NCI-H524 treated with DMSO at 0.1 percent for 48 hours (cell line): ENCODE measurements around the gene BLOC1S1.

Experiments used
- DNase-seq: peaks from one replicate; lab custom pipeline; 2025; lab: John Stamatoyannopoulos, UW

Gene BLOC1S1

DNA sequence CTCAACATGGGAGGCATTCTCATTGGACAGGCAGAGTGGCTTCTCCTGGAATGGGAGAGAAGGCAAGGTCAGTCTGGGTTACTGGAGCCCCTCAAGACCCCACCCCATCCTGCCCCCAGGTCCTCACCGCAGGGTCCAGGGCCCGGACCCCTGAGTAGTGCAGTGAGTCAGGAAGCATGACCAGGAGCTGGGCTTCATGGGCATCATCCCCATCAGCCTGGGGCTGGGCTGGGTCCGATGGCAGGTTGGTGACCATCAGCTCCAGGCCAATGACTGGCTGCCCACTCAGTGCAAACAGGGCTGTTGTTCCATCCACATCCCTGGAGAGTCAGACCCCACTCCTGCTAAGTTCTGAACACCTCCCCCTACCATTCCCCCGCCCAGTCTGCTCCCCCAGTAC lies 21.2 kb upstream of the BLOC1S1 start:
- no peak for DNase-seq

DNA sequence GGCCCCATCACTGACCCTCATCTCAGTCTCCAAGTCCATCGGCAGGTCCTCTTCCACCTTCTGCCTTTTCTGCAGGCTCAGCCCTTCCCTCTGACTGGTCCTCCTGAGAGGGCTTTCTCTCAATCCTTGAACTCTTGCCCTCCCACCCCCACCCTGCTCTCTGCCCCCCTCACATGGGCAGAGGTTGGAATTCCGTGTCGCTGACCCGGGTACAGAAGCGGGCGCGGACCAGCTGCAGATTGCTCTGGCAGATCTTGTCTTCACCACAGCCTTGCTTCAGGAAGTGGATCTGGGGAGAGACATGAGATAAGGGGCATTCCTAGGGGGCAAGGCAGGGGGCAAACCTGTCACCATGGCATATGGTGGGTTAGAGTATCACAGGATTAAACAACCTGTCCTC lies 20.5 kb upstream of the BLOC1S1 start:
- no peak for DNase-seq

DNA sequence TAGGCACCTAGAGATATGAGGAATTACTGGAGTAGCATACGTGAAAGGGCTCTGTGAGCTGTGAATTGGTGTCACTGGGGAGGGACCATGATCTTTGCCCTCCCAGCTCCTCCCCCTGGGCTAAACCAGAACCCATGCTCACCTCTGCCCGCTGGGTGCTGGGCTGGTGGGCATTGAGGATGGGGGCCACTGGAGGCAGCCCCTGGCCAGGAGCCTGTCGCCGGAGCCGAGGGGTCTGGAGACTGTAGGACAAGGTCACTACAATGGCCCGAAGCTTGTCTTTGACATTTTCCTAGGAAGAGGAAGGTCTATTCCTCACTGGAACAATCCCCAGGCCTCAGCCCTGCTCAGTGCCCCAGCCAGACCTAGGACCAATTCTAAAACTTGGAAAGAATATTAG lies 19.7 kb upstream of the BLOC1S1 start:
- DNase-seq: no peak

DNA sequence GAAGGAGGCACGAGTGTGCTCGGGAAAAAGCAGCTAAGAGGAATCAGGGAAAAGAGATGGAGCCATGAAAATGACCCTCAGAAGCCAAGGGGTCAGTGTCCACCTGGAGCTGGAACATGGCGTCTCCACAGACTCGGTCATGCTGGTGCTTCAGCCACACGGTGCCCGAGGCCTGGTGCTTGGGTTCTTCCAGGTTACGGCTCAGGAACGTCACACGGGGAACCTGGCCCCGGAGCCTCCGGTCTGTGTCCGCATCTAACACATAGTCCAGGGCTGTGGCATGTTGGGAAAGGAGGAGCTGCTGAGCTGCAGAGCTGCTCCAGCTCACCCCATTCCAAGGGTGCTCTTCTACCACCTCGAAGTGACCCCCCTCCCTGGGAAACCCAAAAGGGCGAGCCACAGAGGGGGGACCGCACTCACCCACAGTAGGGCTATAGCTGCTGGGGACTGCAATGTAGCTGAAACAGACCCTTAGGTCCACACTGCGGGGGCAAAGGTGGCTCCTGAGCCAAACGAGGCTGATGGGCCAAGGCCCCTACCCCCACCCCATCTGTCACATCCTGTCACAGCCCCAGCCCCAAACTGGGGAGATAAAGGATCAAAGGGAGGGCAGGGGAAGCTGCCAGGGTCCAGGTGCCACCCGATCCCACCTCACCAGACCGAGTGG lies 18.9 kb upstream of the BLOC1S1 start:
- DNase-seq: no peak

DNA sequence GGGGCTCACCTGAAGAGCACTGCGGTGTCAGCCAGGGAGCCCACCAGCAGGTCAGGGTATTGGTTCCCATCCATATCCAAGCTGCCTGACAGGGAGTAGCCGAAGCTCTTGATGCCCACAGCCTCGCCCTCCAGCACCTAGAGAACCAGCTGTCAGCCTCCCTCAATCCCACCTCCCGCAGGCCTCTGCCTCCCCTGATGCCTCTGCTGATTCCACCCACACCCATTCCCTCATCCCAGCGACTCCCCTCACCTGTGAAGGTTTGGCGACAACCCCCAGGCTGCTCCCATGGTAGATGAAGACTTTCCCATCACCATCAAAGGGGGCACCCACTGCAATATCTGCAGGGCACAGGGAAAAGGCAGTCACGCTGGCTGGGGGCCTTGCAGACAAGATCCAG lies 18.2 kb upstream of the BLOC1S1 start:
- no peak for DNase-seq

DNA sequence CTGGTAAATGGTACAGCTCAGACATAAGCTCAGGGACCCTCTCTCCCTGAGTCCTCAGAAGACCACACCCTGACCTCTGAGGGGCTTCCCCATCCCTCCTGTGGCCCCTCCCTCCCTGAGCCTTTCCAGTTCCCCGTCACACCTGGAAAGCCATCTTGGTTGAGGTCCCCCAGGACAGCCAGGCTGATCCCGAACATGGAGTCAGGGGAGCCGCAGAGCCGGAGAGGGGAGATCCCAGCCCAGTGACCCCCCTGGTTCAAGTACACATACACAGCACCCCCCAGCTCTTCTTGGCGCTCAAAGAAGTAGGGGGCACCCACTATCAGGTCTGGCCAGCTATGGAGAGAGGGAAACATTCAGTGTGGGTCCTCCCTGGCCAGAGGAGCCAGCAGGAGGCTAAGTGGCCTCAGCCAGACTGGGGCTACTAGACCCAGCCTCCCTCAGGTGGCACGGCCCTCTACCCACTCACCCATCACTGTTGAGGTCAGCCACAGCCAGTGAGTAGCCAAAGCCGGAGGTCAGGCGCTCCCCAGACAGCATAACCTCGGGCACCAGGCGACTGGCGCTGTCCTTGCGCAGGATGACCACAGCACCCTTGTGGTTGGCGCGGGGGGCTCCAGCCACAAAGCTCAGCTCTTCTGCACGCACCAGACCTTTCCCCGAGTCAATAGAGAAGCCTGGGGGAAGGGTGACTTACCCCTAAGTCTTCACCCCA lies 17.4 kb upstream of the BLOC1S1 start:
- no peak for DNase-seq

DNA sequence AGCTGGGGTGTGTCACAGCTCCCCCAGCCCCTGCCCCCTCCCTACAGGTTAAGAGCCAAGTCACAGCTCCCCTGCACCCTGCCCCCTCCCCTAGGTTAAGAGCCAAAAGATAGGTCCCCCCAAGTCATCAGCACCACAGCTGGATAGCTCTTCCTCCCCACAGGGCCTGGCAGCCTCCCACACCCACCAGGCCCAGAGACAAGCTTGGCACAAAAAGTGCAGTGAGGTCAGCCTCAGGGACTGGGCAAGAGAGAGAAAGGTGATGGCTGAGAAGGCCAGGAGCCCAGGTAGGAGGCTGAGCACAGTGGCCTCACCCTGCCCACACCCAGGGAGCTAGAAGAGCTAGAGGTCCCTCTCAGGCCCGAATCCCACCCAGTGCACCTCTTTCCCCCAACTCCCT lies 16.9 kb upstream of the BLOC1S1 start:
- no peak for DNase-seq

DNA sequence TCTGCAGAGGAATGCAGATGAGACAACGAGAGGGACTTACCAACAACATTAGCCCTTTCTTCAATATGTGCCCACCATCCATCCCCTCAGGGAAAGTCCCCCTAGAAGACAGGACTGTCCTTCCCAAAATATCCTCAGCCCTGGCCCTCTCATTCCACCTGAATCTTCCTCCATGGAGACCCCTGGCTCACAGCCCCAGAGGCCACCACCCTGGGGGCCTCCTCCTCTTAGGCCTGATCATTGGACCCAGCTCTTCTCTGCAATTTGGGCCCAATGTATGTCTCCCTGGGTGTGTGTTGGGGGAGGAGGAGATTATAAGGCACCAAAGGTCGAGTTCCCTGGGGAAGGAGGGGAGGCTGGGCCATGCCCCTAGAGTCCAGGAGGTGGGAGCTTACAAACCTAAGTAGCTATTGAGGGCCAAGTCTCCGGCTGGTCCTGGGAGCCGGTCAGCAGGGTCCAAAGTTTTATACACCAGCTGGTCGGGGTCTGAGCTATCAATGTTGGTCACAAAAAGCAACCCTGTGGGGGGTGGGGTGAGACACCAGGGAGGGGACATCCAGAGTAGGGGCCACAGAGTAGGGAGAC lies 16.3 kb upstream of the BLOC1S1 start:
- no peak for DNase-seq

DNA sequence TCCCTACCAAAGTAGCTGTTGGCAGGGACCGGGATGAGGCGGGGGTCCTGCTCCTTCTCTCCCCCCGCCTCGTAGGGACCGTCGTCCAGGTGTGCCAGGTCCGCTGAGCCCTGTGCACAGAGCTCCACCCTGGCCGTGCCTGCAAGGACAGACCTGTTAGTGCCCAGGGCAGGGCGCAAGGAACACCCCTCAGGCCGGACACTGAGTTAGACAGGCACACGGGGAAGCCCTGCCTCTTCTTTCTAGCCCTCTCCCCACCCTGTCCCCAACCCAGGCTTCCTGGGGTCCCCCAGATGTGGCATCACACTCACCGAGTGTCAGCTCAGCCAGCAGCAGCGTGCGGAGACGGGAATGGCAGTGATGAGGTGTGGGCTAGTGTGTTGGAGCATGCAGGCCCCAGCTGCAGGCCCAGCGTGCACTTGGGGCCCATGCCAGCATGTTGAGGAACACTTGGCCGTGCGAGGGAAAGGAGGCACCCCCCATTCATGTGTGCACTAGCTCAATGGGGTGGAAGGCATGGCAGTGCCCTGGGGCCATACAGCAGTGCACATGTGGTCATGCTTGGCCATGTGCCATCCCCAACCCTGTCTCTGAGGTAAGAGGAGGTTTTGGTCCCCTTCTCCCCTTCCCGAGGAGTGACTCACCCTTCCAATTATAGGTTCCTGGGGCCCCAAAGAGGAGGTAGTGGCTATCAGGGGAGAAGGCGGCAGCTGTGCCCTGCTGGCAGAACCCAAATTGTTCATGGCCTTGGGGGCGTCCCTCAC lies 15.4 kb upstream of the BLOC1S1 start:
- no peak for DNase-seq

DNA sequence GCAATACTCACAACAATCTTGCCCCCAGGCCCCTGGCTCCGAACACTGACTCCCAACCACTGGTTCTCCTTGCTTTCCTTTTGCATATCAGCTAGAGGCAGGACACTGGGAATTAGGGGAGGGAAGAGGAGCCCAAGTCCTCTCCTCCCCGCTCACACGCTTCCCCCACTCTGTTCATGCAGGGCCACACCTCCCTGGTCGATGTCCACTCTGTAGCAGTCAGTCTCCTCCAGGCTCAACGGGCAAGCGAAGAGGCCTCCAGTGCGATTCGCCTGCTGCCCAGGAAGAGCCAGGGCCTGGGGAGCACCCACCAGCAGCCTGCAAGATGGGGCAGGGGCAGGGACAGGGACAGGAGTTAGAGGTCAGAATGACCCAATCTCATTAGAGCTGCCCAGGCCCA lies 13.0 kb upstream of the BLOC1S1 start:
- DNase-seq: no peak

DNA sequence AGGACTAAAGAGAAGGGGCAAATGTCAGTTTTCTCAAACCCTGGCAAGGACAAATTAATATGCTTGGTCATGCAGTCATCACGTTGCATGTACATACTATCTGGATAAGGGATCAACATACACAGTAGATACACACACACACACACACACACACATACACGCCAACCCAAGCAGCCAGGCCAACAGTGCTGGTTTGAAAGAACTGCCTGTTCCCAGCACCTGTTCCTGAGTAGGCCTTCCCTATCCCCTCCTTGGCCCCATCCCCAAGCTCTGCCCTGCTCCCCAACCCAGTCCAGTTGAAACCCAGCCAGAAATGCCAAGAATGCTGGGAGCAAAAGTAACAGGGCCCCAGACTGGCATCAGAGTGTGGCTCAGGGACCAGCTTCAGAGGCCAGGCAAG lies 12.6 kb upstream of the BLOC1S1 start:
- no peak for DNase-seq

DNA sequence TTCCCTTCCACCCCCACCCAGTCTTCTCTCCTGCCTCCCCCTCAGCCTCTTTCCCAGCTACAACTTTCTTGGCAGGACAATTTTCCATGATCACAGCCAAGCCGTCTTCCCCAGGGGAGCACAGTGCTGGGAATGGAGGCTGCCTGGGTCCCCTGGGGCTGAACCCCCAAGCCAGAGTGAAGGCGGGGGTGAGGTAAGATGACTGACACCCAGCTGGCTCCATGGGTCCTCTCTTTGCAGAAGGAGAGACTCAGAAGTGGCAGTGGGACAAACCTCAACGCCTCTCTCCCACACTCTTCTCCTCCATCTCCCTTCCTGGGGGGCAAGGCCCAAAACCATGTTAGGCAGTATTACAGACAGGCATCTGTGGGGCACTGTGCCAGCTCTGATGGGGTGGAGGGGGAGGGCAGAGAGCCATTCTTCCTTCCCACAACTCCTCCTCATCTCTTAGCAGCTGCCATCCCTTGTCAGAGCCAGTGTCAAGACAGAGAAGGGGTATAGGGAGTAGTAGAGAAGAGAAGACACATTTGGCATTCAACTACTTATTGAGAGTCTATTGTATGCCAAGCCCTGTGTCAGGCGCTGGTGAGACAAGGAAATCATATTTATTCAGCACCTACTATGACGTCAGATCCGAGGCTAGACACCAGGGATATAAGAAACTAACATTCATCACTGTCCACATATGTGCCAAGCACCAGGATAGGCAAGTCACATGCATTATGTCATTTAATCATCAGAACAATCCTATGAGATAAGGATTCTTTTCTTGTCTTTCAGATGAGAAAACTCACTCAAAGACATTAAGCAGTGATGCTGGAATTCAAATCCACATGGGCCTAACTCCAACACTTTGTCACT lies 11.7 kb upstream of the BLOC1S1 start:
- DNase-seq: no peak

DNA sequence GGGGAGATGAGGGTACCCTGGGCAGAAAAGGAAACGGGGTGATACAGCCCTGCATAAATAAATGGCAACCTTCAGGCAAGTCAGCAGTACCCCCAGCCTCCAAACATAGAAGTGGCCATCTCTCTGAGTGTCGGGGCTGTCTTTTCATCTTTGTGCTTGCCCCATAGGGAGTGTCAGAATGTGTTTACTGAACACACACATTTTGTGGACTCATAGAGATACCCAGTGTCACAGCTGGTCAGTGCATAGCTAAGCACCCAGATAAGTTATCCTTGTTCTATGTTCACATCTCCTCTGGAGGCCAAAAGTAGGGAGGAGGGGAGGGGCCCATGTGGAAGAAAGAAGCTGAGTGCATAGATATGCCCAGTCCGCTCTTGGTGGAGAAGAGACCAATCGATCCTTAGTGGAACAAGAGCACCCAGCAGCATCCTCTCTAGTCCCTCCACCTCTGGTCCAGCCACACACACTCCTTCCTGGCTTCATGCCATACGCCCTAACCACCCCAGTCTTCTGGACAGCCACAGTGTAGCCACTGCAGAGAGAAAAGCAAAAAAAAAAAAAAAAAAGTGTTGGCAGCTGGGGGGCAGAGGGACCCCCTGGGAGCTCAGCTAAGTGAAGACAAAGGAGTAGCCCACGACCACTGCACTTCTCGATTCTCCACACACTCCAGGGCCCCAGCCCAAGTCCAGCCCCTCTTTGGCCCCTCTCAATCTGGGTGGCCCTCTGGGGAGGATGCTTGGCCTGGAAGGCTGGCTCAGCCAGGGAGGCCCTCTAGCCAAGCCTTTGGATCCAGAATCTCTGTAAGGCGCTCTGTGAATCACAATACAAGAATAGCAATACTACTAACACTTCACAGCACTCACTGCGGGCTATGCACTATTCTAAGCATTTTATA lies 10.8 kb upstream of the BLOC1S1 start:
- DNase-seq: no peak

DNA sequence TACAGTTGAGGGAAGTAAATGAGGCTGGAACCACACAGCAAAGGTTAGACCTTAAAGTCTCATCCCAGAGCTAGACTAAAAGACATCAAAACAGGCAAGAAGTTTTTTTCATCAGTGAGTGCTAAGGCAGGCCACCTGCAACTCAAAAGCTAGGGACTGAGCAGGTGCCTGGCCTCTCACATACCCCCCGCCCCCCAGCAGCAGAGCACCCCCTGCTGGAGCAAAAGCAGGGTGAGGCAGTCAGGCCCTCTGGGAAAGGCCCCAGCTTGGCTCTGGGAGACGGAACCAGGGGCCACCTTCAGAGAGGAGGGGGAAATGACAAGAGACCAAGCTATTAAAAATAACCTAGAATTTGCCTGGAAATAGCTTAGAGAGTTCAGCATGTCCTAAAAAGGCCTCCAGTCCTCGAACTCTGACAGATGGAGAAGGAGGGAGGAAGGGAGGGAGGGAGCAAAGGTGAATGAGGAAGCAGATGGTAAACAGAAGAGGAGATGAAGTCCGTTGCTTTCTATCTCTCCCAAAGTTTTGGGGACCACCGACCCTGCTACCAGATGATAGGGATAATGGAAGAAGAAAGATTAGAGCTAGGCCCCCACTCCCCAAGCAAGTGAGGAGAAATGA lies 10.0 kb upstream of the BLOC1S1 start:
- DNase-seq: peak; percentile 10

DNA sequence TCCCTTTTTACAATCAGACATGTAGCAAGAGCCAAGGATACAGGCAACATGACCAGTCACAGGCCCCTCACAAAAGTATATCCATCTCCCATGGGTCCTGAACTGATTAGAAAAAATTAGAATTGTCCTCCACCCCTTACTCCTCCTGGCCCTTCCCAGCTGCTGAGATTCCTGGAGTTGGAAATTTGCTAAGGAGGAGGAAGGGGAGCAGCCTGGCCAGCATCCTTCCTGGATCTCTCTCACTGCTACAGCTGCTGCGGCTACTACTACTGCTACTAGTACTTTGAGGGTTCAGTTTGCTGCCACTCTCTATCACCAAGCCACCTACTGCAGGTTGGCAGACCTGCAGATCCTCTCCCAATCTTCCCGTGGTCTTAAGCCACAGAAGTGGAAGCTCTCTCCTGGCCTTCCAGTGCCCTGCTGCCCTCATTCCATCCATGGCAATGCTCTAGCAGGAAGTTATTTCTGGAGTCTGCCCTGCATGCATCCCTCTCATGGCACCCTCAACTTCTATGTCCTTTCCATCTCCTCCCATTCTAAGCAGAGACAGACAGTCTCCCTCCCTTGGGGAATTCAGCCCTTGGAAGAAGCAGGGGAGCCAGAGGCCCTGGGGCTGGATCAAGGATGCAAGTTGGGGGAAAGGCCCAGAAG lies 9.2 kb upstream of the BLOC1S1 start:
- no peak for DNase-seq

DNA sequence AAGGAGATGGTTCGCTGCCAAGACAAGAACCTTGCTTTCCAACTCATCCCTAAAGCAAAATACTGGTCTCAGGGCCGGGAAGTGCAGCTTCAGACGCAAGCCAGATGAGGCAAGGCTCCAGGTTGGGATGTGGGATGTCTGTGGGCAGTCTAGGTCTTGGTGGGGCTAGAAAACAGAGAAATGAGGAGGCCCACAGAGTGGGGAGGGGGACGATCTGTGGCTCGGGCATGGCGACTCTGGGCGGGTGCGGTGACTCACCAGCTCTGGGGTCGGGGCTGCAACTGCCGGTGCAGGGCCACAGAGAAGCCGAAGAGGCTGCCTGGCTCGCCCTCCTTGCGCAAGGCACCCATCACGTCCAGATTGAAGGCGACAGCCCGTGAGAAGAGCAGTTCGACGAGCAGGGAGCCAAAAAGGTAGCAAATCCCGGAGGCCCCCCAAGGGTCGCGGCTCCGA lies 8.6 kb upstream of the BLOC1S1 start:
- no peak for DNase-seq

DNA sequence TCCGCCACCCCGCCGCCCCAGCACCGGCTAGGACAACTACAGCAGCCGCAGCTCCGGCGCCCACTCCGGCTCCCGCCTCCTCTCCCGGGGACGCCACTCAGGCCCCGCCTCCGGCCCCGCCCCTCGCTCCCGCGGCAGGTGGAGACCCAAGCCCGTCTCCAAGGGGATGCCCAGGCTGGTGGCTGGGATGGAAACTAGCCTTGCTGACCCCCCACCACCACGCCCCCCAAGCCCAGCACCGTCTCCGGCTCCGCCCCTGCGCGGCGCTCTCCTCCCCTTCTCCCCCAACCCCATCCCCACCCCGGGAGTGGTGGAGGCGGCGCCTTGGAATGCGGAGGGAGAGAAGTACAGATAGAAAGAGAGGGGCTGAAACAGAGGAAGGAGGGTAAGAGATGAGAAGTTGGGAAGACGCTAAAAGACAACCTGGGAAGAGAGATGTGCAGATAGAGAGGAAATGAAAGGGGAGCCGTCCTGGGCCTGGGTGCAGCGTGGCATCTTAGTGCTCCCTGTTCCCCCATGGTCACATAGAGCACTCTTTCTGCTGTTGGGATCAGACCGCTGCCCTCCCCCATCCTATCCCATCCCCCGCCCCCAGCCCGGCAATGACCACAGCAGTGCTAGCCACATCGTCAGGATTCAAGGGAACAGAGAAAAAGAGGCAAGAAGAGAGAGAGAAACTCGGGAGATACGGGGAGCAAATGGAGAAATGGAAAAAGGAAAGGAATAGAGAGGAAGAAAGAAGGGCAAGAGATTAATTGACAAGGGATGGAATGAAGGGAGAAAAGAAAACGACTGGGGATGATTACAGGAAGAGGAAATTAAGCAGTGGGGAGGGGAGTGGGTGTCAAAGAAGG lies 7.8 kb upstream of the BLOC1S1 start, which contains the start of gene ITGA7:
Gene ITGA7, minus strand, starts transcription at position 64 of the 854 bp plus-strand sequence. CDS start 222 bp downstream, outside the sequence.
- DNase-seq: peak; percentile 45

DNA sequence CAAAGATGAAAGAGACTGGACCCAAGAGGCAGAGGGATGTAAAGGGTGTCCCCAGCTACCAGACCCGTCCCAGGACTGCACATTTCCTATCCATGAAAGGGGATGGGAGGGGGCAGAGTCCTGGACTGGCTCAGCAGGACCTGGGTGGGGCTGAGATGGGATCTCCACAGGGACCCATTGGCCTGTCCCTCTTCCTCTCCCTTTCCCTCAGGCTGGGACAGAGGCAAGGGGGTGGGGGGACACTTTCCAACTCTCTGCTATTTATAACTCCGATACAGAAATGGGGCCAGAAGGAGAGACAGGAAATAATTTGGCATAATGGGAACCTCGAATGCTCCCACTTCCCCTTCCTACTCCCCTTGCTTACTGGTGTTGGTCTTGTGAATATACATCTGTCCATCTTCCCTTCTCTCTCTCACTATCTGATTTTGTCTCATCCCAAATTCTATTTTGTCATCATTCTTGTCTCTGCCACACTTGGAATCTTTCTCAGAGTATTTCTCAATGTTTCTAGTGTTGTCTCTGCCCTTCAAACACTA lies 7.1 kb upstream of the BLOC1S1 start:
- no peak for DNase-seq
